GM23338 (cell line): ENCODE data around the gene UVRAG.

Source experiments
- CREB1 ChIP-seq: fragments of 250-450 bp; sonication (Bioruptor Pico); IDR thresholded peaks from 2 replicates; pipeline ENCODE4 v1.5.0; 2020; ENCODE audit warnings: low read depth, mild to moderate bottlenecking, moderate library complexity
- CTCF ChIP-seq, 2 experiments: fragments of 200-600 bp in 1 of 2; sonication (generic) in 1 of 2; conservative IDR thresholded peaks; 2 replicates each; pipeline versions ENCODE4 v1.5.1 to v1.6.1; 2016 to 2017; ENCODE audit warnings: antibody characterized with exemption in 2 of 2, low read depth in 2 of 2, mild to moderate bottlenecking in 2 of 2, moderate library complexity in 1 of 2
- EZH2 ChIP-seq: fragments of 200-600 bp; sonication (generic); IDR thresholded peaks from one replicate; pipeline ENCODE4 v1.8.0; 2017; ENCODE audit warnings: antibody characterized with exemption, mild to moderate bottlenecking, low read depth; ENCODE audit not compliant: unreplicated experiment
- EZH2phosphoT487 ChIP-seq: fragments of 200-600 bp; sonication (generic); IDR thresholded peaks from one replicate; pipeline ENCODE4 v1.8.1; 2018; ENCODE audit warnings: antibody characterized with exemption; ENCODE audit not compliant: unreplicated experiment
- JUNB ChIP-seq: IDR thresholded peaks from one replicate; pipeline ENCODE4 v1.6.1; 2016; ENCODE audit warnings: antibody characterized with exemption; ENCODE audit not compliant: unreplicated experiment
- NANOG ChIP-seq: IDR thresholded peaks from 2 replicates; pipeline ENCODE4 v1.6.1; 2016; ENCODE audit warnings: antibody characterized with exemption, borderline replicate concordance
- POLR2AphosphoS5 ChIP-seq: IDR thresholded peaks from 2 replicates; pipeline ENCODE4 v1.6.1; 2016; ENCODE audit warnings: antibody characterized with exemption, low read depth

GRCh38 chr11:75913984-75914383 is 99.0 kb downstream of the UVRAG start:
- TF ChIP-seq CTCF (conservative IDR thresholded peaks at IDR 0.05; ENCODE audit: low read depth in 2 of 2), result no peak
- TF ChIP-seq NANOG, result no peak
- TF ChIP-seq JUNB, result no peak
- no peak for TF ChIP-seq POLR2AphosphoS5
- TF ChIP-seq EZH2phosphoT487, result no peak
- no peak for TF ChIP-seq EZH2
- no peak for TF ChIP-seq CREB1 (CRISPR knock-in tag)
